OCI-LY7 (cell line): ENCODE measurements around the gene HAT1. TPM values are rescaled to one million over a fixed set of nuclear protein-coding genes. Genes with fewer than 3 reads are reported as not detected.

Experiments
- BruUV-seq: library from RNA; stranded (reverse); fragments of 400-500 nt; replicated peaks from 2 replicates; lab custom pipeline; 2021; lab: Mats Ljungman, UMichigan
- CTCF ChIA-PET: fragments of 300-600 bp; sonication (Branson Sonifier 250); formaldehyde crosslinking; loops from one replicate; lab custom pipeline; 2022; ENCODE audit warnings: antibody characterized with exemption; ENCODE audit not compliant: unreplicated experiment; lab: Charles Lee
- POLR2A ChIA-PET: fragments of 300-600 bp; sonication (Branson Sonifier 250); formaldehyde crosslinking; loops from one replicate; lab custom pipeline; 2022; ENCODE audit warnings: antibody characterized with exemption; lab: Charles Lee
- DNase-seq: peaks from one replicate; pipeline ENCODE4 v3.0.0-alpha.2; 2015; ENCODE audit warnings: low spot score
- H2AFZ ChIP-seq: fragments of 200-600 bp; sonication (generic), shearing (Covaris generic); 2 replicates; pipeline ENCODE4 v1.6.1; 2014; ENCODE audit warnings: mild to moderate bottlenecking, antibody characterized with exemption, low read length, moderate library complexity
- H3K27ac ChIP-seq: fragments of 200-600 bp; sonication (generic); 2 replicates; pipeline ENCODE4 v1.5.1; 2014; ENCODE audit warnings: mixed run types, low read depth, mild to moderate bottlenecking, moderate library complexity, low read length, inconsistent platforms; ENCODE audit not compliant: poor library complexity, severe bottlenecking
- H3K36me3 ChIP-seq: fragments of 200-600 bp; sonication (generic); 2 replicates; pipeline ENCODE4 v1.6.1; 2014; ENCODE audit warnings: mild to moderate bottlenecking, antibody characterized with exemption, low read length, moderate library complexity, mixed read lengths; ENCODE audit not compliant: insufficient read depth
- H3K4me1 ChIP-seq: fragments of 200-600 bp; sonication (generic); 2 replicates; pipeline ENCODE4 v1.5.1; 2014; ENCODE audit warnings: mild to moderate bottlenecking, low read length; ENCODE audit not compliant: insufficient read depth, poor library complexity, severe bottlenecking
- H3K4me2 ChIP-seq: fragments of 200-600 bp; sonication (generic); 2 replicates; pipeline ENCODE4 v1.6.1; 2014; ENCODE audit warnings: mild to moderate bottlenecking, low read length
- H3K4me3 ChIP-seq: fragments of 200-600 bp; sonication (generic); 2 replicates; pipeline ENCODE4 v1.5.1; 2014; ENCODE audit warnings: mild to moderate bottlenecking, low read depth, low read length; ENCODE audit not compliant: poor library complexity, severe bottlenecking
- H3K79me2 ChIP-seq: fragments of 200-600 bp; sonication (generic); 2 replicates; pipeline ENCODE4 v1.6.1; 2016; ENCODE audit warnings: low read depth, mild to moderate bottlenecking, low read length, moderate library complexity, mixed read lengths; ENCODE audit not compliant: insufficient read depth
- H3K9me2 ChIP-seq: fragments of 200-600 bp; sonication (generic); 2 replicates; pipeline ENCODE4 v1.6.1; 2016; ENCODE audit warnings: mild to moderate bottlenecking, low read length, mixed read lengths; ENCODE audit not compliant: insufficient read depth
- H3K9me3 ChIP-seq: fragments of 200-600 bp; sonication (generic); 2 replicates; pipeline ENCODE4 v1.6.1; 2014; ENCODE audit warnings: mild to moderate bottlenecking, mixed run types, low read length, mixed read lengths
- H4K20me1 ChIP-seq: fragments of 200-600 bp; sonication (generic); 2 replicates; pipeline ENCODE4 v1.6.1; 2014; ENCODE audit warnings: mild to moderate bottlenecking, antibody characterized with exemption, low read length, moderate library complexity, mixed read lengths; ENCODE audit not compliant: insufficient read depth
- CTCF ChIP-seq: fragments of 200-600 bp; sonication (generic); conservative IDR thresholded peaks from 2 replicates; pipeline ENCODE4 v1.5.1; 2014; ENCODE audit warnings: mild to moderate bottlenecking, antibody characterized with exemption, low read length, moderate library complexity, mixed read lengths
- EZH2phosphoT487 ChIP-seq: fragments of 200-600 bp; sonication (generic); IDR thresholded peaks from 2 replicates; pipeline ENCODE4 v1.6.1; 2018; ENCODE audit warnings: low read depth, borderline replicate concordance, mild to moderate bottlenecking, mixed run types, antibody characterized with exemption, low read length, moderate library complexity, mixed read lengths
- intact Hi-C: fragments of 100-400 bp; cut with micrococcal nuclease; formaldehyde crosslinking; loops from one replicate; pipeline ENCODE4 v1.10.0; 2022; ENCODE audit not compliant: unreplicated experiment
- total RNA-seq, 2 experiments: library from RNA; depleted of rRNA in 1 of 2; stranded (reverse); fragments of >200 nt in 1 of 2; shearing (Covaris generic) in 1 of 2; gene quantifications; 2 replicates each; pipeline ENCODE4 v1.2.3, GENCODE V29; 2014 to 2022

The HAT1 gene
- total RNA-seq, 2 experiments from 2014 or later: 77.5 to 96.5 TPM

DNA sequence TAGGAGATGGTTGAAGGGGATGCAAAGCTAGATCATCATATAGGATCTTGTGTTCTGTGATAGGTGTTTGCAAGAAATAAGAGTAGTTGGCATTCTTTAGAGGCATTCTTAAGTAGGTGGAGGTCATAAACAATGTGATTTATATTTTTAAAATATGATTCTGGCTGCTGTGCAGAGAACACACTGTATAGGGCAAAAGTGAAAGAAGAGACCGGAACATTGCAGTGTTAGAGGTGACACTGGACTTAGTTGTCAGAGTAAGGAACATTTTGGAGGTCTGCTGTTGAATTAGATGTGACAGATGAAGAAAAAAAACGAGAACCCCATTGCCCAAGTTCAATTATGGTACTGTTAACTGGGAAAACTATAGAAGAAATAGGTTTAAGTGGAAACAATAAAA lies 37.7 kb downstream of the HAT1 start:
- H3K4me2 ChIP-seq: no peak overlapping the region
- TF ChIP-seq EZH2phosphoT487 (no peak), CTCF (no peak)
- H3K27ac ChIP-seq: no peak overlapping the region
- no TSS peak for BruUV-seq
- intact Hi-C loops: no loop called here
- CTCF ChIA-PET: no interaction called here
- H3K36me3 ChIP-seq: peaks cover 47% of the 10 kb centered on the region
- no peaks in the 10 kb centered on the region for H3K9me2 ChIP-seq
- H3K79me2 ChIP-seq: peaks cover 14% of the 10 kb centered on the region; the same call in 1 of the 2 replicates
- POLR2A ChIA-PET: interaction anchor here (0.6 to 1.0 kb wide), 2 partner anchors 41 to 70 kb away, joined by 3 read pairs; no protein-coding TSS in a partner anchor
- no peaks in the 10 kb centered on the region for H3K9me3 ChIP-seq
- H2AFZ ChIP-seq: no peak overlapping the region
- DNase-seq: no peak
- H3K4me1 ChIP-seq: no peaks in the 10 kb centered on the region
- no peak overlapping the region for H3K4me3 ChIP-seq
- H4K20me1 ChIP-seq: no peaks in the 10 kb centered on the region

DNA sequence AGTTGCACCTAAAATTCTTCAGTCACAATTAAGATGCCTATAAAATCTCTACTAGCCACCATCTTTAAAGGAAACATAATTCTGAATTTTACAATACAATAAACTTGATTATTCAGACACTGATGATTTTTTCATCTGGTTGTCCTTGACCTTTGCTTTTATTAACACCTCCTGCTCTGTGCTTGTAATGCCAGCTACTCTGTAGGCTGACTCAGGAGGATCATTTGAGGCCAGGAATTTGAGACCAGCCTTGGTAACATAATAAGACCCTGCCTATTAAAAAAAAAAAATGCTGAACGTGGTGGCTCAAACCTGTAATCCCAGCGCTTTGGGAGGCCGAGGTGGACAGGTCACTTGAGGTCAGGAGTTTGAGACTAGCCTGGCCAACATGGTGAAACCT lies 38.3 kb downstream of the HAT1 start:
- H2AFZ ChIP-seq: no peak overlapping the region
- H3K36me3 ChIP-seq: peaks cover 49% of the 10 kb centered on the region
- no peaks in the 10 kb centered on the region for H3K9me2 ChIP-seq
- intact Hi-C loops: no loop called here
- POLR2A ChIA-PET: interaction anchor here (0.7 kb wide), 1 partner anchor 27 kb away, joined by 3 read pairs; no protein-coding TSS in a partner anchor
- H3K79me2 ChIP-seq: peaks cover 14% of the 10 kb centered on the region; the same call in 1 of the 2 replicates
- DNase-seq: no peak
- TF ChIP-seq EZH2phosphoT487: no peak
- no peak for TF ChIP-seq CTCF
- H3K4me2 ChIP-seq: no peak overlapping the region
- H3K4me3 ChIP-seq: no peak overlapping the region
- CTCF ChIA-PET: no interaction called here
- H3K27ac ChIP-seq: no peak overlapping the region
- BruUV-seq: no TSS peak
- H3K4me1 ChIP-seq: no peaks in the 10 kb centered on the region
- no peaks in the 10 kb centered on the region for H3K9me3 ChIP-seq
- no peaks in the 10 kb centered on the region for H4K20me1 ChIP-seq

DNA sequence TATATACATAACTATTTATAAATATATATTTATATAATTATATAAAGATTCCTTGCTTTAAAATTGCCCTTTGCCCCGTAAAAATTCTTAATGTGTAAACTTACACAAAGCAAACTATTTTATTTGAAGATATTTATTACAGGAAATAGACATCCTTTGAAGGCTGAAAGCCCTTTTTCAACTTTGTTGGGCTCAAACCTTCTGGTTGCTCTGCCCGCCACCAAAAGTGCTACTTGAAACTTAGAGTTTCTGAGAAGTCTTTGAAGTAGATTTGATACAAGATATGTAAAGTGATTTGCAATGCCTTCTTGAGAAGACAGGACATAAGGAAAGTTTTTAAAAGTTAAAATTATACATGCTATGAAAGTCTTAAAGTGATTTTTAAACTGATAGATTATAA lies 40.9 kb downstream of the HAT1 start:
- no peaks in the 10 kb centered on the region for H3K9me3 ChIP-seq
- H2AFZ ChIP-seq: no peak overlapping the region
- H3K4me1 ChIP-seq: no peaks in the 10 kb centered on the region
- H3K4me3 ChIP-seq: no peak overlapping the region
- H3K36me3 ChIP-seq: peaks cover 55% of the 10 kb centered on the region
- H3K9me2 ChIP-seq: no peaks in the 10 kb centered on the region
- BruUV-seq: no TSS peak
- no peaks in the 10 kb centered on the region for H4K20me1 ChIP-seq
- H3K27ac ChIP-seq: no peak overlapping the region
- ChIA-PET POLR2A (interaction anchor here (0.6 kb wide), 2 partner anchors 29 to 104 kb away, joined by 3 to 7 read pairs; no protein-coding TSS in a partner anchor), CTCF (no interaction called here)
- H3K79me2 ChIP-seq: peaks cover 14% of the 10 kb centered on the region; the same call in 1 of the 2 replicates
- TF ChIP-seq CTCF (no peak), EZH2phosphoT487 (no peak)
- no peak overlapping the region for H3K4me2 ChIP-seq
- intact Hi-C loops: no loop called here
- DNase-seq: no peak
